Fibroblast of the aortic adventitia (primary cell): Measurements from ENCODE around the gene AKR1C2. TPM values are rescaled to one million over a fixed set of nuclear protein-coding genes. Genes with fewer than 3 reads are reported as not detected.
A peak's percentile ranks its signal among the peaks of the same experiment; 100 is the strongest.

Experiments used
- DNase-seq: peaks from one replicate; pipeline ENCODE4 v3.0.0-alpha.2; 2010; ENCODE audit warnings: low read depth
- H3K4me3 ChIP-seq: 2 replicates; pipeline ENCODE4 v1.5.1; 2011; ENCODE audit warnings: low read depth, mild to moderate bottlenecking, control low read depth, low read length, moderate library complexity
- CTCF ChIP-seq: IDR thresholded peaks from 2 replicates; pipeline ENCODE4 v1.5.1; 2011; ENCODE audit warnings: mild to moderate bottlenecking, low read length, control low read depth, inconsistent platforms; ENCODE audit not compliant: insufficient read depth
- small RNA-seq: library from RNA; depleted of rRNA; stranded (forward); fragments of <200 nt; gene quantifications from one replicate; pipeline ENCODE3, GENCODE V24; 2012
- total RNA-seq: library from RNA; depleted of rRNA; stranded (reverse); fragments of >200 nt; gene quantifications from 2 replicates; pipeline ENCODE4 v1.2.3, GENCODE V29; 2012; ENCODE audit warnings: low replicate concordance

AKR1C2 gene
- total RNA-seq, 1 donor: 376 TPM

GRCh38 chr10:4939224-4940072 is 64.2 kb downstream of the AKR1C2 start:
- H3K4me3 ChIP-seq: no peak overlapping the region
- DNase-seq: peak; percentile 58
- TF ChIP-seq CTCF: no peak

Small RNAs within 50 kb of the gene (small RNA-seq; reads per million reads assigned to genes)
- not detected for gene RF00096

Other genes starting within 250 kb of the AKR1C2 start
- gene AKR1E2, start 177.7 kb downstream of the AKR1C2 start, total RNA-seq: 1.3 and 4.6 TPM in 2 replicates
- 116 and 355 TPM in 2 replicates for gene AKR1C1, start 40.4 kb downstream of the AKR1C2 start, total RNA-seq
- gene AKR1C3, start 90.6 kb upstream of the AKR1C2 start, total RNA-seq: 74.2 and 169 TPM in 2 replicates
- not detected in 2 replicates for gene AKR1C8, start 181.3 kb upstream of the AKR1C2 start, total RNA-seq
- not detected in 2 replicates for gene AKR1C4, start 193.0 kb upstream of the AKR1C2 start, total RNA-seq